A673 (cell line): ENCODE results near the gene SYNE2. TPM values are rescaled to one million over a fixed set of nuclear protein-coding genes. Genes with fewer than 3 reads are reported as not detected.

Experiments used
- BruUV-seq: library from RNA; stranded (reverse); fragments of 400-500 nt; replicated peaks from 2 replicates; lab custom pipeline; 2021; lab: Mats Ljungman, UMichigan
- CTCF ChIA-PET: fragments of 300-600 bp; sonication (Branson Sonifier 250); formaldehyde crosslinking; loops from one replicate; lab custom pipeline; 2022; ENCODE audit warnings: antibody characterized with exemption; lab: Charles Lee
- POLR2A ChIA-PET: fragments of 300-600 bp; sonication (Branson Sonifier 250); formaldehyde crosslinking; loops from one replicate; lab custom pipeline; 2022; ENCODE audit warnings: antibody characterized with exemption; ENCODE audit not compliant: low non-redundant PET; lab: Charles Lee
- DNase-seq: peaks from one replicate; pipeline ENCODE4 v3.0.0-alpha.2; 2015; ENCODE audit warnings: low spot score
- H3K27ac ChIP-seq: fragments of 200-600 bp; sonication (generic); 2 replicates; pipeline ENCODE4 v1.5.1; 2016; ENCODE audit warnings: mixed run types, low read depth, mild to moderate bottlenecking, mixed read lengths, antibody characterized with exemption, low read length; ENCODE audit not compliant: poor library complexity, severe bottlenecking
- H3K27me3 ChIP-seq: fragments of 200-600 bp; sonication (generic); replicated peaks from 2 replicates; pipeline ENCODE4 v1.6.1; 2017; ENCODE audit warnings: mixed run types, low read depth, mild to moderate bottlenecking, mixed read lengths, antibody characterized with exemption, low read length; ENCODE audit not compliant: insufficient read depth, poor library complexity
- H3K36me3 ChIP-seq: fragments of 200-600 bp; sonication (generic); 2 replicates; pipeline ENCODE4 v1.6.1; 2016; ENCODE audit warnings: mixed run types, mild to moderate bottlenecking, mixed read lengths, antibody characterized with exemption, low read length; ENCODE audit not compliant: insufficient read depth, poor library complexity, severe bottlenecking
- H3K4me1 ChIP-seq: fragments of 200-600 bp; sonication (generic); 2 replicates; pipeline ENCODE4 v1.6.1; 2017; ENCODE audit warnings: mixed run types, mild to moderate bottlenecking, mixed read lengths, antibody characterized with exemption, low read length; ENCODE audit not compliant: insufficient read depth, poor library complexity, severe bottlenecking
- H3K4me3 ChIP-seq: fragments of 200-600 bp; sonication (generic); 2 replicates; pipeline ENCODE4 v1.5.1; 2016; ENCODE audit warnings: low read depth, mixed run types, mild to moderate bottlenecking, mixed read lengths, low read length; ENCODE audit not compliant: poor library complexity, severe bottlenecking
- H3K9me3 ChIP-seq: fragments of 200-600 bp; sonication (generic); 2 replicates; pipeline ENCODE4 v1.6.1; 2016; ENCODE audit warnings: mixed run types, low read depth, mild to moderate bottlenecking, mixed read lengths, antibody characterized with exemption, low read length; ENCODE audit not compliant: poor library complexity, severe bottlenecking
- CTCF ChIP-seq: fragments of 300-800, 200-600 bp; sonication (generic); conservative IDR thresholded peaks from 2 replicates; pipeline ENCODE4 v1.5.1; 2017; ENCODE audit warnings: low read depth, mild to moderate bottlenecking, antibody characterized with exemption, low read length, moderate library complexity, mixed read lengths
- EZH2 ChIP-seq: fragments of 200-600 bp; sonication (generic); IDR thresholded peaks from 2 replicates; pipeline ENCODE4 v1.6.1; 2017; ENCODE audit warnings: borderline replicate concordance, low read depth, mild to moderate bottlenecking, mixed read lengths, antibody characterized with exemption, low read length; ENCODE audit not compliant: poor library complexity, severe bottlenecking
- intact Hi-C: fragments of 100-400 bp; cut with micrococcal nuclease; formaldehyde crosslinking; loops from one replicate; pipeline ENCODE4 v1.10.0; 2022; ENCODE audit not compliant: unreplicated experiment
- total RNA-seq: library from RNA; stranded (reverse); gene quantifications from 2 replicates; pipeline ENCODE4 v1.2.3, GENCODE V29; 2021

SYNE2 gene
- total RNA-seq, 1 experiment from 2014 or later: 68.2 TPM

- intact Hi-C loops: no loop called here
- no TSS peak for BruUV-seq
- CTCF ChIA-PET: interaction anchor here (0.9 kb wide), 1 partner anchor 242 kb away, joined by 3 read pairs; no protein-coding TSS in a partner anchor
- Histone ChIP-seq H3K36me3 (no peaks in the 10 kb centered on the region), H3K4me3 (no peak overlapping the region), H3K9me3 (no peaks in the 10 kb centered on the region), H3K27ac (no peak overlapping the region), H3K27me3 (no peaks in the 10 kb centered on the region), H3K4me1 (no peaks in the 10 kb centered on the region)
- POLR2A ChIA-PET: no interaction called here
- no peak for DNase-seq
- TF ChIP-seq CTCF (no peak), EZH2 (no peak)
These were observed 208.9 kb downstream of the SYNE2 start for GRCh38 chr14:64061706-64062105.

DNA sequence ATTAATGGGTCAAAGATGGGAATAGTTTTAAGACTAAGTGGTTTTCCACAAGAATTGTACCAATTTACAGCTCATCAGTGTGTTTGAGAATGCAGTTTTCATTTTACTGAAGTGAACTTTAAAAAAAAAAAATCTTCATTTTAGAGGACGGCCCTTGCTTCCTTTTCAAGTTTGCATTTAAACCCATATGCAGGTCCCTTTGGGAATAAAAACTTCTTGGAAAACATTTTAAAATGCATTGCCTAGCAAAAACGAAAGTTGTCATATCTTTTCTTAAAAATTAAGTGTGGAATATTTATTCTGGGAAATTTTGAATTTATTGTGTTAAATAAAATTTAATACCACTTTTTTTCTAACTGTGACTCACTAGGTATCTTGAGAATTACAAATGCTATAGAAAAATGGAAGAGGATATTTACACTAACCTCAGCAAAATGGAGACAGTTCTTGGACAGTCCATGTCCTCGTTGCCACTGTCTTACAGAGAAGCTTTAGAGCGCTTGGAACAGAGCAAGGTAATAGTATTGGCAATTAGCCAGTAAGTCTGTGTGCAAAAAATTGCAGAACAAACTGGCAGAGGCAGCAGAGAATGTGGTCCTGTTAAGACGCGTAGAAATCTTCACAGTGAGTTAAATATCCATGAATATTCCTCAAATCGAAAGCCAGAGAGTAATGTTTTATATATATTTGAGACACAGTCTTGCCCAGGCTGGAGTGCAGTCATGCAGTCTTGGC lies 209.7 kb downstream of the SYNE2 start:
- no peak for DNase-seq
- no peak overlapping the region for H3K27ac ChIP-seq
- ChIA-PET POLR2A (no interaction called here), CTCF (interaction anchor here (0.9 kb wide), 1 partner anchor 241 kb away, joined by 3 read pairs; no protein-coding TSS in a partner anchor)
- no TSS peak for BruUV-seq
- no peaks in the 10 kb centered on the region for H3K27me3 ChIP-seq
- no peak for TF ChIP-seq EZH2
- no peak for TF ChIP-seq CTCF
- intact Hi-C loops: no loop called here
- H3K4me1 ChIP-seq: no peaks in the 10 kb centered on the region
- no peak overlapping the region for H3K4me3 ChIP-seq
- H3K9me3 ChIP-seq: no peaks in the 10 kb centered on the region
- no peaks in the 10 kb centered on the region for H3K36me3 ChIP-seq

- TF ChIP-seq EZH2 (no peak), CTCF (no peak)
- ChIA-PET POLR2A (no interaction called here), CTCF (no interaction called here)
- no peak overlapping the region for H3K4me3 ChIP-seq
- no peaks in the 10 kb centered on the region for H3K4me1 ChIP-seq
- no peak for DNase-seq
- no peak overlapping the region for H3K27ac ChIP-seq
- H3K27me3 ChIP-seq: no peaks in the 10 kb centered on the region
- no peaks in the 10 kb centered on the region for H3K36me3 ChIP-seq
- no peaks in the 10 kb centered on the region for H3K9me3 ChIP-seq
- BruUV-seq: no TSS peak
- intact Hi-C loops: no loop called here
These were observed 211.6 kb downstream of the SYNE2 start for GRCh38 chr14:64064447-64064846.
